Brain microvascular endothelial cell (primary cell): ENCODE data around the gene HIBADH.

Source experiments
- DNase-seq: peaks from one replicate; pipeline ENCODE4 v3.0.0-alpha.2; 2020
- H3K27ac ChIP-seq: fragments of 250-450 bp; sonication (Bioruptor Pico); 2 replicates; pipeline ENCODE4 v1.5.1; 2020; ENCODE audit warnings: mild to moderate bottlenecking, moderate library complexity
- H3K27me3 ChIP-seq: fragments of 250-450 bp; sonication (Bioruptor Pico); replicated peaks from 2 replicates; pipeline ENCODE4 v1.5.1; 2020; ENCODE audit warnings: mild to moderate bottlenecking
- H3K36me3 ChIP-seq: fragments of 250-450 bp; sonication (Bioruptor Pico); replicated peaks from 2 replicates; pipeline ENCODE4 v1.5.1; 2020; ENCODE audit warnings: mild to moderate bottlenecking
- H3K4me3 ChIP-seq: 2 replicates; pipeline ENCODE4 v1.5.1; 2011; ENCODE audit warnings: low read depth, mild to moderate bottlenecking, control low read depth, low read length, moderate library complexity
- in situ Hi-C: cut with HindIII; loops from 2 replicates; pipeline ENCODE4 v1.10.0; 2017; ENCODE audit warnings: low sequenced_read_pairs, low pct_ligation_motif_present
- TF ChIP-seq, protein P1 (sequence below): IDR thresholded peaks from 2 replicates; pipeline ENCODE4 v1.5.1; 2011; ENCODE audit warnings: low read depth, mild to moderate bottlenecking, moderate library complexity, low read length, control low read depth, inconsistent platforms; ENCODE audit errors: missing control alignments

The HIBADH gene

DNA sequence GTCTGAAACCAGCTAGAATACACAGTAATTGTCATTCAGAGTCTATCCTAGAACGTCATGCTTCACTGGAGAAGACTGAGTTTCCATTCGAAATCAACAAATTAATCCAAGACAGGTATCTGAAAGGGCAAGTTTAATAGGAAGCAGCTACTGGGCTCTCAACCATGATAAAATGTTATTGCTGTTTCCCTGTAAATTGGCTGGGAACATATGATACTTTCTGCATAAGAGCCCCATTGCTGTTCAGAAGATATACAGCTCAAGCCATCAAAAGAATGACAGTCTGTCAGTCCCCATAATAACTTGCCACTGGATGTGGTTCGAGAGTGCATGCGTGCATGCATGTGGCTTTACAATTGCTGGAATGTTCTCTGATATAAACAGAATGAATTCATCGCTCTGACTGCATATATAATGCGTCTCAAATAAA, 129.0 kb downstream of the HIBADH start:
- H3K36me3 ChIP-seq: peaks cover 2% of the 10 kb centered on the region
- DNase-seq: no peak
- H3K27me3 ChIP-seq: no peaks in the 10 kb centered on the region
- in situ Hi-C loops: no loop called here
- no peak overlapping the region for H3K4me3 ChIP-seq
- TF ChIP-seq, protein P1, sequence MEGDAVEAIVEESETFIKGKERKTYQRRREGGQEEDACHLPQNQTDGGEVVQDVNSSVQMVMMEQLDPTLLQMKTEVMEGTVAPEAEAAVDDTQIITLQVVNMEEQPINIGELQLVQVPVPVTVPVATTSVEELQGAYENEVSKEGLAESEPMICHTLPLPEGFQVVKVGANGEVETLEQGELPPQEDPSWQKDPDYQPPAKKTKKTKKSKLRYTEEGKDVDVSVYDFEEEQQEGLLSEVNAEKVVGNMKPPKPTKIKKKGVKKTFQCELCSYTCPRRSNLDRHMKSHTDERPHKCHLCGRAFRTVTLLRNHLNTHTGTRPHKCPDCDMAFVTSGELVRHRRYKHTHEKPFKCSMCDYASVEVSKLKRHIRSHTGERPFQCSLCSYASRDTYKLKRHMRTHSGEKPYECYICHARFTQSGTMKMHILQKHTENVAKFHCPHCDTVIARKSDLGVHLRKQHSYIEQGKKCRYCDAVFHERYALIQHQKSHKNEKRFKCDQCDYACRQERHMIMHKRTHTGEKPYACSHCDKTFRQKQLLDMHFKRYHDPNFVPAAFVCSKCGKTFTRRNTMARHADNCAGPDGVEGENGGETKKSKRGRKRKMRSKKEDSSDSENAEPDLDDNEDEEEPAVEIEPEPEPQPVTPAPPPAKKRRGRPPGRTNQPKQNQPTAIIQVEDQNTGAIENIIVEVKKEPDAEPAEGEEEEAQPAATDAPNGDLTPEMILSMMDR: no peak
- H3K27ac ChIP-seq: no peak overlapping the region

DNA sequence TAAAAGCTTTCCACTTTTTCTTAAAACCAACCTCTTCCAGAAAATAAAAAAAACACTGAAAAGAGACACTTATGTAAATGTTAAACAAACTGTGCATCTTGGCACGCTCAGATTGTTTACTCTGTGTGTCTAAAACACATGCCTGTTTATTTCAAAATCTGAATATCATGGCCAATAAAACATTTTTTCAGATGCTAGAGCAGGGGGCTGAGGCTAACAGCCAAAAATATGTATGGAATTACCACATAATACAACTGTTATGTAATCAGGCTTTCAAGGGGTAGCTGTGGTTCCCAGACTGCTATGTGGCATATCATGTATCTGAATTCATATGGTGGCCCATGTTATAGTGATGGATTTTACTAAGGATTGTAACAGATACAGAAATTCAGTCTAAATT, 130.4 kb downstream of the HIBADH start:
- in situ Hi-C loops: no loop called here
- Histone ChIP-seq H3K27ac (no peak overlapping the region), H3K4me3 (no peak overlapping the region), H3K27me3 (no peaks in the 10 kb centered on the region), H3K36me3 (peaks cover 2% of the 10 kb centered on the region)
- TF ChIP-seq, protein P1: no peak
- DNase-seq: no peak

DNA sequence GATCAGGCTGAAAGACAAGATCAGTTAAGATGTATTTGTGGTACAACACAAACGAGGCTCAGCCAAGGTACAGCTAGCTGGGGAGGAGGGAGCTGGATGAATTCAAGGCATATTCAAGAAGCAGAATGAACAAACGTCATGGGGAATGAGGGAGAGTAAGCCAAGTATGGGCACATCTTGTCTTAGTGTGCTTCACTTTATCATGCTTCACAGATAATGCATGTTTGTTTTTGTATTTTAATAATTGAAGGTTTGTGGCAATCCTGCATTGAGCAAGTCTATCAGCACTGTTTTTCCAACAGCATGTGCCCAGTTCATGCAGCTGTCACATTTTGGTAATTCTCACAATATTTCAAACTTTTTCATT, 135.4 kb downstream of the HIBADH start:
- TF ChIP-seq, protein P1: no peak

DNA sequence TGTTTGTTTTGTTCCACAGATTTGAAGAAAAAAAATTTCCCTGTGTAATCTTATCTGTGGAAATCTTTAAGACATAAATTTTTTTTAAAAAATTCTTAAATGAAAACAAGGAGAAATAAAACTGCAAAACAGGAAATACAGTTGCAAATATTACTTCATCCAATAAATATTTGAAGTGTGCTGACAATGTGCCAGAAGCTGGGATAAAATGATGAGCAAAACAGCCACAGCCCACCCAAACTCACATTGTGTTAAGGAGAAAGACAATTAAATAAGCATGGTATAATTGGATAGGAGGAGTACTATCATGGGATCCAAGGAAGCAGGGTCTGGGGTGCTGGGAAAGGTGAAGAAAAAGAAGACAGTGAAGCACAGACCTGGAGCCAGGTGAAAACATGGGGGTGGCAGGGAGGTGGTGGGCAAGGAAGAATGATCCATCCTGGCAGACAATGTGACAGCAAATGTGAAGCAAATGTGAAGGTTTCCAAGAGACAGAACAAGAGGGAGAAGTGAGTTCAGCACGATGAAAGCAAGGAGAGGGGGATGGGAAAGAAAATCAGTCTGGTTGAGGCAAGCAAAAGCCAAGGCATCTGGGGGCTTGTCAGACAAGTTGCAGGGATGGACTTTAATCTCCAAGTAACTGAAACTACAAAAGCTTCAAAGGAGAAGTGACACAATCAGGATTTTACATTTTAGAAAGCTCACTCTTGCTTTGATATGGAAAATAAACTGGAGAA, 135.9 kb downstream of the HIBADH start:
- Histone ChIP-seq H3K27me3 (no peaks in the 10 kb centered on the region), H3K36me3 (peaks cover 2% of the 10 kb centered on the region), H3K27ac (no peak overlapping the region), H3K4me3 (no peak overlapping the region)
- in situ Hi-C loops: no loop called here
- TF ChIP-seq, protein P1: no peak
- no peak for DNase-seq

More for the DNA sequence above, 135.4 kb downstream of the HIBADH start:
- Histone ChIP-seq H3K36me3 (peaks cover 2% of the 10 kb centered on the region), H3K27me3 (no peaks in the 10 kb centered on the region), H3K27ac (no peak overlapping the region), H3K4me3 (no peak overlapping the region)
- no peak for DNase-seq
- in situ Hi-C loops: no loop called here

DNA sequence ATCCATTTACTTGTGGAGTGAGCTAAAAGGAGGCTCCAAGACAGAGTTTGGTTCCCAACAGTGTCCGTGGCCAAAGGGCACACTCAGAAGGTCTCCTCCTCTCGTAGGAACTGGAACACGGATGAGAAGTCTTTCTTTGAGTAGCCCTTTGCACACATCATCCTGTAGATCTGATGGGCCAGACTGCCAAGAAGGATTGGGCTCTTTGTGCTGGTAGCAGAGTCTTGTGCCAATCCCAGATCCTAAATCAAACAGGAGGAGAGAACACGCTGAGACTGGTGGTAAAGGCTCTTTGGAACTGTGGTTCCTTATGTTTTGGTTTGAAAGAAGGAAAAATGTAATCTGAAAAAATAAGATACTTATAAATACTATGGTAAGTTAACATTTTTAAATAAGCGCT, 136.6 kb downstream of the HIBADH start:
- Histone ChIP-seq H3K27ac (no peak overlapping the region), H3K4me3 (no peak overlapping the region), H3K27me3 (no peaks in the 10 kb centered on the region), H3K36me3 (peaks cover 2% of the 10 kb centered on the region)
- in situ Hi-C loops: no loop called here
- no peak for DNase-seq
- TF ChIP-seq, protein P1: no peak

DNA sequence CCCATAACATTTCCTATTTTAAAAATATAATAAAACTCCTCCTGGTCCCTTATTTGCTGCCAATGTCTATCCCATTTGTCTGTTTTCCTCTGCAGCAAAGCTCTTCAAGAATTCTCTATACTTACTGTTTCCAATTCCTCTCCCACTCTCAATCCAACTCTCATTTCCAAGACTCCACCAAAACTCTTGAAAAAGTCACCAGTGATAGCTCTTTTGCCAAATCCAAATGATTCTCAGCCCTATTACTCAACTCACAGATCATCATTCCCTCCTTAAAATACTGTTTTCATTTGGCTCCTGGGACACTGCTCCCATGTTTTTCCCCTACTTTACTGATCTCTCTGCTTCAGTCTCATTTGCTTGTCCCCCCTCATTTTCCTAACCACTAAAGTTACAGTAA, 139.4 kb downstream of the HIBADH start:
- in situ Hi-C loops: no loop called here
- H3K27ac ChIP-seq: no peak overlapping the region
- no peaks in the 10 kb centered on the region for H3K36me3 ChIP-seq
- no peak for DNase-seq
- H3K27me3 ChIP-seq: no peaks in the 10 kb centered on the region
- TF ChIP-seq, protein P1: no peak
- no peak overlapping the region for H3K4me3 ChIP-seq
